H1 (cell line): ENCODE data around the gene EPHB6. TPM values are rescaled to one million over a fixed set of nuclear protein-coding genes. Genes with fewer than 3 reads are reported as not detected.

Source experiments
- CTCF ChIA-PET: fragments of 300-600 bp; sonication (Branson Sonifier 250); formaldehyde crosslinking; loops from one replicate; lab custom pipeline; 2021; ENCODE audit not compliant: partially characterized antibody; lab: Charles Lee
- POLR2A ChIA-PET: fragments of 300-600 bp; sonication (Branson Sonifier 250); formaldehyde crosslinking; loops from one replicate; lab custom pipeline; 2021; ENCODE audit warnings: inconsistent platforms; ENCODE audit not compliant: partially characterized antibody; lab: Charles Lee
- DNase-seq, 2 experiments: peaks; one replicate each; pipeline versions ENCODE4 v3.0.0 to v3.0.0-alpha.2; 2010 to 2022; ENCODE audit warnings: low spot score in 2 of 2, low read depth in 1 of 2, mixed read lengths in 1 of 2
- FAIRE-seq: peaks from 2 replicates; lab custom pipeline; 2011; peaks lifted over from hg19 to GRCh38; lab: Jason Lieb, UNC
- H2AFZ ChIP-seq: 2 replicates; pipeline ENCODE4 v1.8.1; 2012; ENCODE audit warnings: low read length, inconsistent platforms
- H2AK5ac ChIP-seq: 2 replicates; pipeline ENCODE4 v1.6.1; 2013; ENCODE audit warnings: low read depth, low read length
- H2BK120ac ChIP-seq: replicated peaks from 2 replicates; pipeline ENCODE3; 2013; ENCODE audit warnings: low read depth, low read length, inconsistent platforms
- H2BK12ac ChIP-seq: 2 replicates; pipeline ENCODE4 v1.6.1; 2013; ENCODE audit warnings: low read depth, low read length
- H2BK15ac ChIP-seq: 2 replicates; pipeline ENCODE4 v1.6.1; 2013; ENCODE audit warnings: low read length
- H2BK20ac ChIP-seq: 2 replicates; pipeline ENCODE4 v1.6.1; 2013; ENCODE audit warnings: low read length
- H2BK5ac ChIP-seq: 2 replicates; pipeline ENCODE4 v1.6.1; 2013; ENCODE audit warnings: low read depth, low read length
- H3K14ac ChIP-seq: 2 replicates; pipeline ENCODE4 v1.6.1; 2013; ENCODE audit warnings: inconsistent platforms; ENCODE audit not compliant: insufficient read length
- H3K18ac ChIP-seq: 2 replicates; pipeline ENCODE4 v1.6.1; 2013; ENCODE audit warnings: low read length; ENCODE audit errors: extremely low read depth
- H3K23ac ChIP-seq: 2 replicates; pipeline ENCODE4 v1.6.1; 2013; ENCODE audit warnings: inconsistent platforms; ENCODE audit not compliant: insufficient read length
- H3K23me2 ChIP-seq: 2 replicates; pipeline ENCODE4 v1.6.1; 2013; ENCODE audit warnings: low read depth, low read length
- H3K27ac ChIP-seq: 2 replicates; pipeline ENCODE4 v1.6.1; 2011; ENCODE audit warnings: low read depth, low read length, inconsistent platforms
- H3K27me3 ChIP-seq, 4 experiments: replicated peaks in 1 of 4; 1 replicate in 1 of 4; 2 replicates in 3 of 4; pipeline versions ENCODE4 v1.6.1 to v1.8.1; 2011 to 2013; ENCODE audit warnings: low read length in 3 of 4, mild to moderate bottlenecking in 3 of 4, inconsistent platforms in 2 of 4, mixed read lengths in 2 of 4, moderate library complexity in 1 of 4; ENCODE audit not compliant: control insufficient read depth in 3 of 4, insufficient read depth in 3 of 4; ENCODE audit errors: extremely low read depth in 1 of 4
- H3K36me3 ChIP-seq, 4 experiments: 2 replicates each; pipeline versions ENCODE4 v1.6.1 to v1.8.1; 2011 to 2013; ENCODE audit warnings: mild to moderate bottlenecking in 4 of 4, low read length in 3 of 4, moderate library complexity in 2 of 4, control low read depth in 1 of 4, inconsistent platforms in 1 of 4; ENCODE audit not compliant: insufficient read depth in 4 of 4, control insufficient read depth in 2 of 4
- H3K4ac ChIP-seq: replicated peaks from 2 replicates; pipeline ENCODE3; 2013; ENCODE audit warnings: low read length, low read depth, mixed read lengths, inconsistent platforms; ENCODE audit not compliant: insufficient read length
- H3K4me1 ChIP-seq, 4 experiments: replicated peaks in 1 of 4; 1 replicate in 1 of 4; 2 replicates in 3 of 4; pipeline versions ENCODE4 v1.6.1 to v1.8.1; 2011 to 2013; ENCODE audit warnings: low read length in 3 of 4, inconsistent platforms in 2 of 4, mixed read lengths in 1 of 4; ENCODE audit not compliant: insufficient read depth in 4 of 4, control insufficient read depth in 3 of 4
- H3K4me2 ChIP-seq, 2 experiments: 2 replicates each; pipeline versions ENCODE4 v1.6.1 to v1.8.1; 2011 to 2013; ENCODE audit warnings: low read depth in 2 of 2, low read length in 2 of 2, control low read depth in 1 of 2, inconsistent platforms in 1 of 2, mild to moderate bottlenecking in 1 of 2; ENCODE audit not compliant: insufficient read depth in 1 of 2
- H3K4me3 ChIP-seq, 4 experiments: fragments of 200-600, 300-600 bp in 1 of 4; sonication (generic), shearing (Covaris generic), sonication (Bioruptor Twin) in 1 of 4; 2 replicates each; pipeline versions ENCODE4 v1.5.1 to v1.8.1; 2011 to 2016; ENCODE audit warnings: low read length in 4 of 4, low read depth in 3 of 4, control low read depth in 2 of 4, inconsistent platforms in 2 of 4, mild to moderate bottlenecking in 2 of 4, mixed read lengths in 1 of 4, moderate library complexity in 1 of 4; ENCODE audit not compliant: insufficient read depth in 2 of 4; ENCODE audit errors: extremely low read depth in 1 of 4
- H3K56ac ChIP-seq: replicated peaks from 2 replicates; pipeline ENCODE3; 2013; ENCODE audit warnings: low read depth, mild to moderate bottlenecking, mixed read lengths, low read length, inconsistent platforms; ENCODE audit not compliant: insufficient read length
- H3K79me1 ChIP-seq: 2 replicates; pipeline ENCODE4 v1.6.1; 2013; ENCODE audit warnings: low read depth, low read length, control low read depth
- H3K79me2 ChIP-seq, 2 experiments: 2 replicates each; pipeline versions ENCODE4 v1.6.1 to v1.8.1; 2012 to 2013; ENCODE audit warnings: low read length in 2 of 2, mild to moderate bottlenecking in 2 of 2, inconsistent platforms in 1 of 2; ENCODE audit not compliant: insufficient read depth in 2 of 2, control insufficient read depth in 1 of 2
- H3K9ac ChIP-seq, 4 experiments: replicated peaks in 1 of 4; 1 replicate in 1 of 4; 2 replicates in 3 of 4; pipeline versions ENCODE4 v1.6.1 to v1.8.1; 2011 to 2013; ENCODE audit warnings: low read depth in 3 of 4, low read length in 3 of 4, control low read depth in 2 of 4, mild to moderate bottlenecking in 2 of 4, moderate library complexity in 2 of 4, inconsistent platforms in 1 of 4; ENCODE audit errors: extremely low read depth in 1 of 4
- H3K9me3 ChIP-seq, 2 experiments: 2 replicates each; pipeline versions ENCODE4 v1.6.1 to v1.8.1; 2012 to 2013; ENCODE audit warnings: mild to moderate bottlenecking in 2 of 2, moderate library complexity in 2 of 2, control low read depth in 1 of 2, inconsistent platforms in 1 of 2, low read depth in 1 of 2, low read length in 1 of 2, mixed read lengths in 1 of 2; ENCODE audit not compliant: insufficient read depth in 2 of 2
- H4K20me1 ChIP-seq, 2 experiments: replicated peaks in 1 of 2; 2 replicates each; pipeline versions ENCODE3 to v1.8.1; 2011 to 2013; ENCODE audit warnings: inconsistent platforms in 2 of 2, low read length in 2 of 2, mild to moderate bottlenecking in 1 of 2; ENCODE audit not compliant: insufficient read depth in 2 of 2, control insufficient read depth in 1 of 2
- H4K5ac ChIP-seq: 2 replicates; pipeline ENCODE4 v1.6.1; 2013; ENCODE audit warnings: low read length, low read depth, mixed read lengths, inconsistent platforms; ENCODE audit not compliant: insufficient read length
- H4K8ac ChIP-seq: 2 replicates; pipeline ENCODE4 v1.8.0; 2013; ENCODE audit warnings: mild to moderate bottlenecking, moderate library complexity, low read length, inconsistent platforms; ENCODE audit not compliant: insufficient read depth; ENCODE audit errors: extremely low read depth
- H4K91ac ChIP-seq: replicated peaks from 2 replicates; pipeline ENCODE3; 2013; ENCODE audit warnings: low read length, mixed read lengths, inconsistent platforms; ENCODE audit not compliant: insufficient read length
- ASH2L ChIP-seq: fragments of 200-600, 300-600 bp; sonication (generic); IDR thresholded peaks from one replicate; pipeline ENCODE4 v1.7.1; 2017; ENCODE audit warnings: low read length
- BACH1 ChIP-seq: IDR thresholded peaks from 2 replicates; pipeline ENCODE4 v1.6.1; 2012; ENCODE audit warnings: low read length, improper control_type of control experiment
- CEBPB ChIP-seq: IDR thresholded peaks from 2 replicates; pipeline ENCODE4 v1.6.1; 2012; ENCODE audit warnings: low read depth, low read length
- CHD1 ChIP-seq: IDR thresholded peaks from 2 replicates; pipeline ENCODE4 v1.6.1; 2012; ENCODE audit warnings: low read depth, low read length, improper control_type of control experiment
- CHD2 ChIP-seq: IDR thresholded peaks from 2 replicates; pipeline ENCODE4 v1.6.1; 2012; ENCODE audit warnings: low read length, improper control_type of control experiment
- CREB1 ChIP-seq: IDR thresholded peaks from 2 replicates; pipeline ENCODE4 v1.6.1; 2012; ENCODE audit warnings: inconsistent platforms
- EGR1 ChIP-seq: IDR thresholded peaks from 2 replicates; pipeline ENCODE4 v1.6.1; 2011; ENCODE audit warnings: low read depth, low read length, borderline replicate concordance
- HDAC2 ChIP-seq, 2 experiments: fragments of 300-600 bp in 1 of 2; sonication (generic) in 1 of 2; IDR thresholded peaks; 2 replicates each; pipeline ENCODE4 v1.6.1; 2011 to 2012; ENCODE audit warnings: low read depth in 2 of 2, low read length in 2 of 2, mild to moderate bottlenecking in 2 of 2, moderate library complexity in 2 of 2, borderline replicate concordance in 1 of 2, inconsistent platforms in 1 of 2
- HDAC6 ChIP-seq: IDR thresholded peaks from one replicate; pipeline ENCODE4 v1.7.1; 2012; ENCODE audit warnings: low read depth, mild to moderate bottlenecking, inconsistent platforms, low read length, moderate library complexity
- JUN ChIP-seq: IDR thresholded peaks from 2 replicates; pipeline ENCODE4 v1.6.1; 2011; ENCODE audit warnings: low read depth, mild to moderate bottlenecking, improper control_type of control experiment, low read length
- MAFK ChIP-seq: IDR thresholded peaks from 2 replicates; pipeline ENCODE4 v1.6.1; 2012; ENCODE audit warnings: low read depth, mild to moderate bottlenecking, improper control_type of control experiment, low read length
- RNF2 ChIP-seq: fragments of 200-900, 300-1000 bp; sonication (generic); IDR thresholded peaks from 2 replicates; pipeline ENCODE4 v1.7.1; 2016; ENCODE audit warnings: borderline replicate concordance, low read depth, mild to moderate bottlenecking, antibody characterized with exemption, low read length; ENCODE audit not compliant: poor library complexity, severe bottlenecking; ENCODE audit errors: missing control alignments
- SP2 ChIP-seq: IDR thresholded peaks from 2 replicates; pipeline ENCODE4 v1.6.1; 2012; ENCODE audit warnings: mild to moderate bottlenecking, low read length, inconsistent platforms
- TCF12 ChIP-seq: IDR thresholded peaks from 2 replicates; pipeline ENCODE4 v1.6.1; 2011; ENCODE audit warnings: low read depth, mild to moderate bottlenecking, low read length
- WGBS, 2 experiments: shearing (Covaris generic) in 1 of 2; methylation state at CpG; one replicate each; pipeline versions ENCODE4 v1.1.6 to v1.1.7; 2013 to 2015; ENCODE audit warnings: low lambda C conversion rate in 2 of 2, mixed read lengths in 2 of 2, inconsistent platforms in 1 of 2, low coverage in 1 of 2, missing lambda C conversion rate in 1 of 2; ENCODE audit not compliant: insufficient replicate concordance in 2 of 2, insufficient coverage in 1 of 2, insufficient read length in 1 of 2; ENCODE audit errors: extremely low coverage in 1 of 2, missing lambda C conversion rate in 1 of 2; 5-methylcytosine and 5-hydroxymethylcytosine counted together
- polyA plus RNA-seq, 7 experiments: library from polyadenylated mRNA; depleted of rRNA in 3 of 7; stranded (reverse) in 5 of 7; unstranded in 2 of 7; fragments of >200 nt in 5 of 7; fragments of 200-250 nt in 2 of 7; gene quantifications; 1 replicate in 5 of 7; 2 replicates in 1 of 7; 4 replicates in 1 of 7; pipeline versions ENCODE4 v1.2.1 to v1.2.3, GENCODE V29; 2011 to 2013; ENCODE audit warnings: missing spikeins in 2 of 7, mixed read lengths in 2 of 7
- total RNA-seq: library from RNA; stranded (reverse); fragmentation: NEBNext Ultra II Directional; extraction: Animal tissue kit (Norgen Biotek cat#: 25700); gene quantifications from 2 replicates; pipeline ENCODE4 v1.2.1, GENCODE V29; 2021

The EPHB6 gene
- total and polyA plus RNA-seq, 2 of the 8 experiments (the other 6 are each of a cell fraction or from before 2014, with no cell fraction given): 19.7 TPM

DNA sequence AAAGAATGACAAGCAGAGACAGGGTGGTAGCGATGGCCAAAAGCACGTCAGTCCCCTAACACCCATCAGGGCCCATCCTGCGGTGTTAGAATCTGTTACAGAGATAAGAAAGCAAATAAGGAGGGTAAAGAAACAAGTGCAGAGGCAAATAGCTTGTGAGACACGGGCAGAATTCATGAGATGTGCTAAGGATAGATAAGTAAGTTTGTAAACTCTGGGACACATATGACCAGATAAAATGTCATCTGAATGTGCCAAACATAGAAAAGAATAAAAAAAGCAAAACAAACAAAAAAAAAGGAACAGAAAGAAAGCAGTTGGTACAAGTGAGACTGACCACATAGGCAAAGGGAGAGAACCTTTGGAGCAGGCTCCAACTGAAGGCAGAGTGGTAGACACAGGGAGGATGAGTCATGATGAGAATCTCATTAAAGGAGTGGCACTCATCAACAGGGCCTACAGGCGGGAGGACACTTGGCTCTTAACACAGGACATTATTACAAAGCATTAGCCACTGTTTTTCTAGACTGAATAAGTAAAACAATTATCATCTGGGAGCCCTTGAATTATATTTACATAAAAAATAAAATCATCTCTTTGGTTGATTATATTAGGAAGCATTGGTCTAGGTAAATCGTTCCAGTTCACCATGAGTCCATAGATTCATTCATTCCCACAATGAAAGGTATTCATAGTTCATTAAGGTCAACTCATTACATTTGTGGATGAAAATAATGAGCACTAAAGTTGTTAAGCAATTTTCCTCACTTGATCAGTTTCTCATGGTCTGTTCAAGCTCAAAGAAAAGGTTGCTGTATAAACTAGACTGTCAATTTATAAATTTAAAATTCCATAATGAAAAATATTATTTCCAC is 21.5 kb upstream of the EPHB6 start:
- Histone ChIP-seq H3K27ac (no peak overlapping the region), H3K4me1 (no peaks in the 10 kb centered on the region), H2AK5ac (no peak overlapping the region), H4K5ac (no peak overlapping the region), H2BK20ac (no peak overlapping the region), H4K20me1 (no peaks in the 10 kb centered on the region), H4K91ac (no peak overlapping the region), H3K79me2 (no peaks in the 10 kb centered on the region), H2BK120ac (no peak overlapping the region), H3K36me3 (no peaks in the 10 kb centered on the region), H3K23ac (no peak overlapping the region), H2BK15ac (no peak overlapping the region), H3K27me3 (no peaks in the 10 kb centered on the region), H3K14ac (no peak overlapping the region), H4K8ac (no peak overlapping the region), H3K79me1 (no peaks in the 10 kb centered on the region), H3K56ac (no peak overlapping the region), H2AFZ (no peak overlapping the region), H3K4me3 (no peak overlapping the region), H2BK5ac (no peak overlapping the region), H3K23me2 (no peaks in the 10 kb centered on the region), H3K4me2 (no peak overlapping the region), H2BK12ac (no peak overlapping the region), H3K4ac (no peak overlapping the region), H3K18ac (no peak overlapping the region), H3K9ac (no peak overlapping the region), H3K9me3 (no peaks in the 10 kb centered on the region)
- FAIRE-seq (no peak), DNase-seq (no peak)
- ChIA-PET CTCF (interaction anchor here (1.1 to 1.8 kb wide), 4 partner anchors 22 to 50 kb away, joined by 3 to 9 read pairs (median 4); no protein-coding TSS in a partner anchor), POLR2A (no interaction called here)
- 92% methylated on average over 6 of the region's 6 CpGs; no CpG with 5 or more reads in 1 of the 2 experiments for WGBS, 2 experiments
- TF ChIP-seq CREB1: no peak
- no peak for TF ChIP-seq BACH1
- TF ChIP-seq EGR1: no peak
- TF ChIP-seq HDAC2 (IDR thresholded peaks at IDR 0.05; ENCODE audit: borderline replicate concordance in 1 of 2, low read depth in 2 of 2, low read length in 2 of 2): no peak
- no peak for TF ChIP-seq TCF12
- no peak for TF ChIP-seq CEBPB
- TF ChIP-seq CHD2: no peak
- no peak for TF ChIP-seq JUN
- TF ChIP-seq CHD1: no peak
- no peak for TF ChIP-seq ASH2L
- no peak for TF ChIP-seq SP2
- TF ChIP-seq RNF2: no peak
- no peak for TF ChIP-seq HDAC6
- TF ChIP-seq MAFK: no peak
